Hepatocyte (in vitro differentiated cells): Measurements from ENCODE around the gene NUSAP1. TPM values are rescaled to one million over a fixed set of nuclear protein-coding genes. Genes with fewer than 3 reads are reported as not detected.

Experiments used
- DNase-seq: peaks from one replicate; pipeline ENCODE4 v3.0.0-alpha.2; 2016; ENCODE audit warnings: low spot score
- H2AFZ ChIP-seq: fragments of 200-600 bp; sonication (generic); 2 replicates; pipeline ENCODE4 v1.6.0; 2016; ENCODE audit warnings: antibody characterized with exemption, mild to moderate bottlenecking
- H3K27ac ChIP-seq: fragments of 200-600 bp; sonication (generic); 2 replicates; pipeline ENCODE4 v1.5.1; 2016; ENCODE audit warnings: mild to moderate bottlenecking
- H3K27me3 ChIP-seq: fragments of 200-600 bp; sonication (generic); 2 replicates; pipeline ENCODE4 v1.6.1; 2016
- H3K36me3 ChIP-seq: fragments of 200-600 bp; sonication (generic); replicated peaks from 2 replicates; pipeline ENCODE4 v1.5.1; 2016; ENCODE audit warnings: low read depth; ENCODE audit not compliant: insufficient read depth
- H3K4me1 ChIP-seq: fragments of 200-600 bp; sonication (generic); 2 replicates; pipeline ENCODE4 v1.5.1; 2016; ENCODE audit warnings: mild to moderate bottlenecking, moderate library complexity; ENCODE audit not compliant: insufficient read depth
- H3K4me2 ChIP-seq: fragments of 200-600 bp; sonication (generic); 2 replicates; pipeline ENCODE4 v1.6.0; 2016
- H3K4me3 ChIP-seq: fragments of 200-600 bp; sonication (generic); 2 replicates; pipeline ENCODE4 v1.5.1; 2016; ENCODE audit warnings: mild to moderate bottlenecking
- H3K79me2 ChIP-seq: fragments of 200-600 bp; sonication (generic); 2 replicates; pipeline ENCODE4 v1.6.0; 2017; ENCODE audit warnings: mild to moderate bottlenecking
- H3K9me2 ChIP-seq: fragments of 200-600 bp; sonication (generic); replicated peaks from 2 replicates; pipeline ENCODE4 v1.6.0; 2017; ENCODE audit warnings: mild to moderate bottlenecking; ENCODE audit not compliant: insufficient read depth
- H3K9me3 ChIP-seq: fragments of 200-600 bp; sonication (generic); 2 replicates; pipeline ENCODE4 v1.5.1; 2016; ENCODE audit warnings: low read depth, mild to moderate bottlenecking
- H4K20me1 ChIP-seq: fragments of 200-600 bp; sonication (generic); 2 replicates; pipeline ENCODE4 v1.6.0; 2016; ENCODE audit warnings: mild to moderate bottlenecking; ENCODE audit not compliant: insufficient read depth, poor library complexity, severe bottlenecking
- EZH2 ChIP-seq: fragments of 200-600 bp; sonication (generic); IDR thresholded peaks from 2 replicates; pipeline ENCODE4 v1.6.1; 2016; ENCODE audit warnings: antibody characterized with exemption, mild to moderate bottlenecking, borderline replicate concordance
- EZH2phosphoT487 ChIP-seq: fragments of 200-600 bp; sonication (generic); IDR thresholded peaks from one replicate; pipeline ENCODE4 v1.6.1; 2018; ENCODE audit warnings: antibody characterized with exemption, mild to moderate bottlenecking, low read depth, moderate library complexity; ENCODE audit not compliant: unreplicated experiment, severe bottlenecking
- WGBS: methylation state at CpG from one replicate; pipeline ENCODE4 v1.1.6; 2016; ENCODE audit warnings: low lambda C conversion rate; ENCODE audit errors: missing lambda C conversion rate; 5-methylcytosine and 5-hydroxymethylcytosine counted together
- polyA plus RNA-seq: library from polyadenylated mRNA; unstranded; fragments of >200 nt; fragmentation: Nextera tagmentation; extraction: Ambion mirVana; gene quantifications from 2 replicates; pipeline ENCODE4 v1.2.1, GENCODE V29; 2016
- total RNA-seq: library from RNA; depleted of rRNA; stranded (reverse); fragments of >200 nt; gene quantifications from 2 replicates; pipeline ENCODE4 v1.2.3, GENCODE V29; 2014
- TF ChIP-seq, protein P1 (sequence below): fragments of 200-600 bp; sonication (generic); IDR thresholded peaks from 2 replicates; pipeline ENCODE4 v1.5.1; 2016; ENCODE audit warnings: antibody characterized with exemption, mild to moderate bottlenecking; ENCODE audit not compliant: poor library complexity

The NUSAP1 gene
- total and polyA plus RNA-seq, 2 experiments from 2014 or later, result 26.6 to 29.2 TPM

DNA sequence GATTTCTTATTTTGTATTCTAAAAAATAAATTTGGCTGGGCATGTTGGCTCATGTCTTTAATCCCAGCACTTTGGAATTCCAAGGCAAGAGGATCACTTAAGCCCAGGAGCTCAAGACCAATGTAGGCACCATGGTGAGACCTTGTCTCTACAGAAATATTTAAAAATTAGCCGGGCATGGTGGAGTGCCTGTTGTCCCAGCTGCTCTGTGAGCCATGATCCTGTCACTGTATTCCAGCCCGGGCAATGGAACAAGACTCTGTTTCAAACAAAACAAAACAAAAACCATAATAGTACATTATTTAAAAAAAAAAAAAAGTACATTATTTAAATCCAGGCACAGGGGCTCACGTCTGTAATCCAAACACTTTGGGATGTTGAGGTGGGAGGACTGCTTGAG is 78.8 kb downstream of the NUSAP1 start:
- no peaks in the 10 kb centered on the region for H3K9me2 ChIP-seq
- H3K36me3 ChIP-seq, result no peaks in the 10 kb centered on the region
- no peaks in the 10 kb centered on the region for H4K20me1 ChIP-seq
- no peak overlapping the region for H3K4me3 ChIP-seq
- H2AFZ ChIP-seq, result no peak overlapping the region
- H3K9me3 ChIP-seq, result no peaks in the 10 kb centered on the region
- H3K27me3 ChIP-seq, result no peaks in the 10 kb centered on the region
- peaks cover 12% of the 10 kb centered on the region for H3K4me1 ChIP-seq
- DNase-seq, result no peak
- peaks cover 16% of the 10 kb centered on the region for H3K79me2 ChIP-seq
- 88% methylated on average over 3 of the region's 3 CpGs for WGBS
- H3K27ac ChIP-seq, result no peak overlapping the region
- H3K4me2 ChIP-seq, result no peak overlapping the region
- TF ChIP-seq, protein P1, sequence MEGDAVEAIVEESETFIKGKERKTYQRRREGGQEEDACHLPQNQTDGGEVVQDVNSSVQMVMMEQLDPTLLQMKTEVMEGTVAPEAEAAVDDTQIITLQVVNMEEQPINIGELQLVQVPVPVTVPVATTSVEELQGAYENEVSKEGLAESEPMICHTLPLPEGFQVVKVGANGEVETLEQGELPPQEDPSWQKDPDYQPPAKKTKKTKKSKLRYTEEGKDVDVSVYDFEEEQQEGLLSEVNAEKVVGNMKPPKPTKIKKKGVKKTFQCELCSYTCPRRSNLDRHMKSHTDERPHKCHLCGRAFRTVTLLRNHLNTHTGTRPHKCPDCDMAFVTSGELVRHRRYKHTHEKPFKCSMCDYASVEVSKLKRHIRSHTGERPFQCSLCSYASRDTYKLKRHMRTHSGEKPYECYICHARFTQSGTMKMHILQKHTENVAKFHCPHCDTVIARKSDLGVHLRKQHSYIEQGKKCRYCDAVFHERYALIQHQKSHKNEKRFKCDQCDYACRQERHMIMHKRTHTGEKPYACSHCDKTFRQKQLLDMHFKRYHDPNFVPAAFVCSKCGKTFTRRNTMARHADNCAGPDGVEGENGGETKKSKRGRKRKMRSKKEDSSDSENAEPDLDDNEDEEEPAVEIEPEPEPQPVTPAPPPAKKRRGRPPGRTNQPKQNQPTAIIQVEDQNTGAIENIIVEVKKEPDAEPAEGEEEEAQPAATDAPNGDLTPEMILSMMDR, result no peak
- no peak for TF ChIP-seq EZH2phosphoT487

DNA sequence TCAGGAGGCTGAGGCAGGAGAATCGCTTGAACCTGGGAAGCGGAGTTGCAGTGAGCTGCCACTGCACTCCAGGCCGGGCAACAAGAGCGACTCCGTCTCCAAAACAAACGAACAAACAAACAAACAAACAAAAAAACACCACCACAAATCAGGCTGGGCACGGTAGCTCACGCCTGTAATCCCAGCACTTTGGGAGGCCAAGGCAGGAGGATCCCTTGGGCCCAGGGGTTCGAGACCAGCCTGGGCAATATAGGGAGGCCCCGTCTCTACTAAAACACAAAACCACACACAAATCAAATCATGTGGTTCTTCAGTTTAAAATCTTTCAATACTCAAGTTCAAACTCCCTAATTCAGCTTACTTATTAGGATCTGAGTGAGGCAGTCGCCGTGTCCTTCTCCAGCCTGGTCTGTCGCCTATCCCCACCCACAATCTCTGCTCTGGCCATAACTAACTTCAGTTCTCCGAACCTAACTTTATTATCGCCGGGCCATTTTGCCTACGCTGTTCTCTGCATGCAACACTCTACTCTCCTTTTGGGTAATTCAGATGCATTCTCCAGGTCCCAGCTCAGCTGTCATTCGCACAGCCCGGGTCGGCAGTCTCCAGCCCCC is 83.6 kb downstream of the NUSAP1 start:
- H3K4me2 ChIP-seq, result peak overlapping the region; percentile 90
- H3K9me2 ChIP-seq, result no peaks in the 10 kb centered on the region
- H3K9me3 ChIP-seq, result no peaks in the 10 kb centered on the region
- H3K79me2 ChIP-seq, result peaks cover 59% of the 10 kb centered on the region
- no peak for DNase-seq
- peaks cover 32% of the 10 kb centered on the region for H4K20me1 ChIP-seq
- H3K36me3 ChIP-seq, result no peaks in the 10 kb centered on the region
- 39% methylated on average over 20 of the region's 20 CpGs for WGBS
- no peak for TF ChIP-seq EZH2
- TF ChIP-seq, protein P1, result no peak
- no peak for TF ChIP-seq EZH2phosphoT487
- H2AFZ ChIP-seq, result peak overlapping the region; percentile 82
- H3K4me3 ChIP-seq, result peak overlapping the region; percentile 95
- peak overlapping the region; percentile 90 for H3K27ac ChIP-seq
- peaks cover 25% of the 10 kb centered on the region for H3K4me1 ChIP-seq
- no peaks in the 10 kb centered on the region for H3K27me3 ChIP-seq

DNA sequence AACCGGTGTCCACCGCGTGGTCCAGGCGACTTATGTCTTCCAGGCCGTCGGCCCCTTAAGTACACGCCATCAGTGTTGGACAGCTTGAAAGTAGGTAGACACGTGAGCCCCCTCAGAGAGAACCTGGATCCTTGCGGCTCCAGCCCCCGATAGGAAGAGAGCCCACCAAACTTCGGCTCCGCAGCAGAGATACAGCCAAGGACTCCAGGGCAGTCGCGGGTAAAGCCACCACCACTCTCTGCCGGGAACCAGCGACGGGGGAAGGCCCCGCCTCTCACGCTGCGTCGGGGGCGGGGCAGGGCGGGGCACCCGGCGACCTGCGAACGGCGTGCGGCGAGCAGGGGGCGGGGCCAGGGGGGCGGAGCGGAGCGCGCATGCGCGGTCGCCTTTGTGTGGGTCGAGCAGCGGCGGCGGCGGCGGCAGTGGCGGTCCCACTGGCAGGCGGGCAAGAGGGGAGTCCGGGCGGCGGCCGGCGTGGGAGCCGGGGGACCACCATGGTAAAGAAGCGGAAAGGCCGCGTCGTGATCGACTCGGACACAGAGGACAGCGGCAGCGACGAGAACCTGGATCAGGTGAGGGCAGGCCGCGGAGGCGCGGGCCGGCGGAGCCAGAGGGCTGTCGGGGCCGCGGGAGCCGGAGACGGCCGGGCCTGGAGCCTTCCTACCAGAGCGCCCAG is 84.2 kb downstream of the NUSAP1 start, which contains the start of gene RTF1:
Gene RTF1, plus strand, starts transcription at position 354 of the 676 bp plus-strand sequence. Its CDS starts 21 bp downstream, at position 375.
- H3K4me2 ChIP-seq, result peak within 1 kb of the TSS; percentile 90
- TF ChIP-seq, protein P1, result no peak
- no peak for TF ChIP-seq EZH2
- TF ChIP-seq EZH2phosphoT487, result no peak
- no peaks in the 10 kb centered on the region for H3K9me2 ChIP-seq
- peak; percentile 97 for DNase-seq
- H2AFZ ChIP-seq, result peak within 1 kb of the TSS; percentile 82
- WGBS, result under 1% methylated on average over 49 of the region's 74 CpGs
- peaks cover 25% of the 10 kb centered on the region for H3K4me1 ChIP-seq
- H3K27ac ChIP-seq, result peak within 1 kb of the TSS; percentile 90
- no peaks in the 10 kb centered on the region for H3K27me3 ChIP-seq
- H3K4me3 ChIP-seq, result peak within 1 kb of the TSS; percentile 95
- peaks cover 35% of the 10 kb centered on the region for H4K20me1 ChIP-seq
- no peaks in the 10 kb centered on the region for H3K9me3 ChIP-seq
- peaks cover 65% of the 10 kb centered on the region for H3K79me2 ChIP-seq
- no peaks in the 10 kb centered on the region for H3K36me3 ChIP-seq
